Peyer's patch (tissue), 4 donors: ENCODE data around the gene INKA1. TPM values are rescaled to one million over a fixed set of nuclear protein-coding genes. Genes with fewer than 3 reads are reported as not detected.

Source experiments
- DNase-seq, 3 donors: peaks; one replicate each; pipeline ENCODE4 v3.0.0-alpha.2; 2017 to 2019
- H3K27ac ChIP-seq, 4 donors: fragments of 200-600 bp; sonication (generic); one replicate each; pipeline ENCODE4 v1.5.1; 2016 to 2019
- H3K27me3 ChIP-seq, 2 donors: fragments of 200-600 bp; sonication (generic); one replicate each; pipeline ENCODE4 v1.5.1; 2019
- H3K36me3 ChIP-seq, 3 donors: fragments of 200-600 bp; sonication (generic); one replicate each; pipeline ENCODE4 v1.5.1; 2016 to 2019
- H3K4me1 ChIP-seq, 4 donors: fragments of 200-600 bp; sonication (generic); one replicate each; pipeline ENCODE4 v1.5.1; 2016 to 2019
- H3K4me3 ChIP-seq, 4 donors: fragments of 200-600 bp; sonication (generic); 1 replicate in 3 of 4; 2 replicates in 1 of 4; pipeline ENCODE4 v1.5.1; 2016 to 2019; ENCODE audit warnings: mild to moderate bottlenecking in 1 of 4
- H3K9me3 ChIP-seq, 4 donors: fragments of 200-600 bp; sonication (generic); one replicate each; pipeline ENCODE4 v1.5.1; 2016 to 2019; ENCODE audit warnings: mild to moderate bottlenecking in 1 of 4
- POLR2A ChIP-seq, 2 donors: fragments of 450-650 bp; IDR thresholded peaks; one replicate each; pipeline ENCODE4 v1.5.1; 2017; ENCODE audit warnings: antibody characterized with exemption in 2 of 2, mild to moderate bottlenecking in 2 of 2, moderate library complexity in 2 of 2
- total RNA-seq, 4 donors: library from RNA; depleted of rRNA; stranded (reverse); fragments of >200 nt; gene quantifications; one replicate each; pipeline ENCODE4 v1.1.0, GENCODE V29; 2016
- TF ChIP-seq, protein P1 (sequence below), 6 experiments: fragments of 450-650 bp in 4 of 6; fragments of 200-600 bp in 2 of 6; sonication (generic) in 1 of 6; IDR thresholded peaks; one replicate each; pipeline ENCODE4 v1.5.1; 2017 to 2019; ENCODE audit warnings: antibody characterized with exemption in 6 of 6, mild to moderate bottlenecking in 3 of 6, moderate library complexity in 1 of 6

Gene INKA1
- total RNA-seq, 4 donors from 2014 or later = 1.9 to 22.3 TPM; not detected in 2

DNA sequence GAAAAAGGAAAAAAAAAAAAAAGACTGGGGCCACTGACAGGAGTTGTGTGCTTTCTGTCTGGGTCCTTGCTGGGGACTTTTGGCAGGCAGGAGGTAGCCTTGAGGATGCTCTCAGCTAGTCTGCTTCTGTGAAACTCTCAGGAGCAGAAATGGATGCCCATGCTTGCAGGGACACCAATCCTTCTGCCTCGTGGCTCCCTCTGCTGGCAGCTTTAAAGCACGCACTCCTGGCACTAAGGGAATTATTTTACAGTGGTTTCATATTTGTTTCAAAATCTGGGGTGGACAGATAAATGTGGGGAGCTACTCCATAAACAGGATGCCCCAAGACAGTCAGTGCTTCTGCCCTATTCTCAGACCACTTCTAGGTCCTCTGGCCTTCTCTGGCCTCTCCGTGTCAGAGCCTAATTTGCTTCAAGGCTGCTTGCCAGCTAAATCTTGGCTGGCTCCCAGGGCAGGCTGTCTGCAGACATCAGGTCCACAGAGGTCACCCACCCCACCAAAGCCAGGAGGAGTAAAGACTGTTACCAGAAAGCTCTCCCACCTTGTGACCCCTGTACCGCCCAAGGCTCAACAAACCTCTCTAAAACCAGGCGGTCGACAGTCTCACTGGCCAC lies 36.2 kb downstream of the INKA1 start:
- H3K27ac ChIP-seq = peak overlapping the region in 1 of 4 donors; percentile 28

DNA sequence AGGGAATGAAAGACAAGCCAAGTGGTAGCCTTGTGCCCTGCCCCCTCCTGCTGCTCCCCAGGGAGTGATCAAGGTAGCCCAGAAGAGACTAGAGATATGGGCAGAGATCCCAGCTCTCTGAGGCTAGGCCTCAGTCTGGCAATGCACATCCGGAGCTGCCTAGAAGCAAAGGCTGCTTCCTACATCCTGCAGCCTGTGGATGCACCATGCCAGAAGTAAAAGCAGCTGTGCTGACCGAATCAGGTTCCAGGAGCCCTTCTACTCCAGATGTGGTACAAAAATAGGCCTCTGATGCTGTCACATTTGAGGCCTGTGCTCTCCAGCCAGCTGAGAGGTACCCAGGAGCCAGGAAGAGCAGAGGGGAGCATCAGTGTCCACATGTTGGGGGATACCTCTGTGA lies 37.3 kb downstream of the INKA1 start:
- Histone ChIP-seq H3K27me3 (no peaks in the 10 kb centered on the region), H3K4me1 (peaks cover 0 to 5% (median 0%) of the 10 kb centered on the region in 4 donors), H3K4me3 (no peak overlapping the region), H3K36me3 (no peaks in the 10 kb centered on the region), H3K27ac (no peak overlapping the region), H3K9me3 (no peaks in the 10 kb centered on the region)
- no peak for DNase-seq
- TF ChIP-seq, protein P1, sequence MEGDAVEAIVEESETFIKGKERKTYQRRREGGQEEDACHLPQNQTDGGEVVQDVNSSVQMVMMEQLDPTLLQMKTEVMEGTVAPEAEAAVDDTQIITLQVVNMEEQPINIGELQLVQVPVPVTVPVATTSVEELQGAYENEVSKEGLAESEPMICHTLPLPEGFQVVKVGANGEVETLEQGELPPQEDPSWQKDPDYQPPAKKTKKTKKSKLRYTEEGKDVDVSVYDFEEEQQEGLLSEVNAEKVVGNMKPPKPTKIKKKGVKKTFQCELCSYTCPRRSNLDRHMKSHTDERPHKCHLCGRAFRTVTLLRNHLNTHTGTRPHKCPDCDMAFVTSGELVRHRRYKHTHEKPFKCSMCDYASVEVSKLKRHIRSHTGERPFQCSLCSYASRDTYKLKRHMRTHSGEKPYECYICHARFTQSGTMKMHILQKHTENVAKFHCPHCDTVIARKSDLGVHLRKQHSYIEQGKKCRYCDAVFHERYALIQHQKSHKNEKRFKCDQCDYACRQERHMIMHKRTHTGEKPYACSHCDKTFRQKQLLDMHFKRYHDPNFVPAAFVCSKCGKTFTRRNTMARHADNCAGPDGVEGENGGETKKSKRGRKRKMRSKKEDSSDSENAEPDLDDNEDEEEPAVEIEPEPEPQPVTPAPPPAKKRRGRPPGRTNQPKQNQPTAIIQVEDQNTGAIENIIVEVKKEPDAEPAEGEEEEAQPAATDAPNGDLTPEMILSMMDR (IDR thresholded peaks at IDR 0.05) = no peak
- TF ChIP-seq POLR2A (IDR thresholded peaks at IDR 0.05) = no peak

More for the DNA sequence above, 36.2 kb downstream of the INKA1 start:
- Histone ChIP-seq H3K4me1 (peaks cover 0 to 5% (median 0%) of the 10 kb centered on the region in 4 donors), H3K27me3 (no peaks in the 10 kb centered on the region), H3K36me3 (no peaks in the 10 kb centered on the region), H3K4me3 (no peak overlapping the region), H3K9me3 (no peaks in the 10 kb centered on the region)
- DNase-seq = peak; percentile 82 to 95 (median 87)
- TF ChIP-seq POLR2A (IDR thresholded peaks at IDR 0.05) = no peak
- TF ChIP-seq, protein P1 (IDR thresholded peaks at IDR 0.05) = peak; percentile 88 to 95 (median 90)

DNA sequence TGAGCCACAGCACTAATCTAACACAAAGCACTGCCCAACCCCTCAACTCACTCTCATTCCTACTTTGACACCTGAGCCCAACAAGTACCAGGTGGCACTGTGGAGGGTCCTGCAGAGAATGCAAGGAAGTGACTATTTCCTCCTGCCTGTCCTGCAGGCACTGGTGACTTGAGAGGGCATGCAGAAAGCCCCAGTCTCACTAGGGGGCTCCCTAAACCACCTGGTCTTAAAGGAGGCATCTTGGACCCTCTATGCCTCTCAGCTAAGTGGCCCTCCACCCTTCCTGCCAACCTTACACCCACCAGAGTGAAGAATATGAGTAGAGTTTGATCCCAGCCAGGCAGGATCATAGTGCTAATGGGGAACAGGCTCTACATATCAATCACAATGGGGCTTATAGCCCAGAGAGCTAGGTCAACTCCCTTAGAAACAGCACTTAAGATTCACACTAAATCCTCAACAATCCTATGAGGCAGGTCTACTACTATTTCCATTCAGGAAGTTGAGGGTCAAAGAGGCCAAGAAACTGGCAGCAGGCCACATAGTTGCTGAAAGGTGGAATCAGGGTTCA lies 38.1 kb downstream of the INKA1 start:
- H3K36me3 ChIP-seq = no peaks in the 10 kb centered on the region
- TF ChIP-seq POLR2A (IDR thresholded peaks at IDR 0.05) = no peak
- TF ChIP-seq, protein P1 (IDR thresholded peaks at IDR 0.05) = peak in 4 of 6 experiments; percentile 8 to 20 (median 18)
- H3K27me3 ChIP-seq = no peaks in the 10 kb centered on the region
- H3K9me3 ChIP-seq = no peaks in the 10 kb centered on the region
- H3K27ac ChIP-seq = no peak overlapping the region
- DNase-seq = peak in 1 of 3 donors; percentile 55
- H3K4me1 ChIP-seq = peaks cover 0 to 8% (median 0%) of the 10 kb centered on the region in 4 donors
- no peak overlapping the region for H3K4me3 ChIP-seq

DNA sequence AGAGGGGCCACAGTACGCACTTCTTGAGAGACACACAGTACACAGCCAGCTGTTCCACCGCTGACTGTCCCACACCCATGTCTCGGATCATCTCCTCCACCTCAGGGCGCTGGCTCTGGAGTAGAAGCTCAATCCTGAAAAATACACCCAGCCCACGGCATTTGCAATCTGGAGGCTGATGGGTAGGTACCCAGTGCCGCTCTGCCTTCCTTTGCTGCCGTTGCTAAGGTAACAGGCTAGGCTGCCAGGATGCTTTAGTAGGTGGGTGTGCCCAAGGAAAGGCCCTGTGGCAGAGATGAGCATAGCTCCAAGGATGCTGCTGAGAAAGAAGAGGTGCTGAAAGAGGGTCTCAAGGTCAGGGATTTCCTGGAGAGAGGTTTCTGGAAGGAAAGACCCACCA lies 38.7 kb downstream of the INKA1 start:
- no peak for DNase-seq
- no peak overlapping the region for H3K27ac ChIP-seq

DNA sequence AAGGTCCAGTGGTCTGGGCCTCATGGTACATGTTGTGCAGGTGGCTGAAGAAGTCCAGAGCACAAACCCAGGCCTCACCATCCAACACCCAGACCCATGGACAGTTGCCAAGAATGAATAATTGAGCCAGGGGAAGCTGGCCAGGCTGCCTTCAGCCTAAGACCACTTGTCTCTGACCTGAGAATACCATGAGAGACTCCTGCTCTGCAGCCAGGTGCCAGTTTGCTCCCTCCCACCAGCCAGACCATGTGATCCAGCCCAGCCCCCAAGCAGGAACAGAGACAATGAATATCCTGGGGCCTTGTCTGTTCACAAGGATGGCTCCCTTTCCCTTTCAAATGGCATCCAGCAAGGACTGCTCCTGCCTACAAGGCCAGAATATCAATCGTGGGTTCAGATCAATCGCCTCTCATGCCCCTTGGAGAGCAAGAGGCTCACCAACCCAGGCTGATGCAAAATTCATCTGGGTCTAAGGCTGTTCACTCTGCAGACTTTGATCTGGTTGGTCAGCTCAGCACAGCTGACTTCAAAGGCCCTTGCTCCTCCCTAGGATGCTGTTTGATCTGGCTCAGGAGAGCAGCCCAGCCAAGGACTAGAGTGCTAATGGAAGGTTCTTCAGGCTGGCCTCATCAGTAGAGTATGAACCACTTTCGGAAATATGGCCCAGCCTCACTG lies 39.9 kb downstream of the INKA1 start:
- no peak for DNase-seq
- Histone ChIP-seq H3K27ac (no peak overlapping the region), H3K27me3 (no peaks in the 10 kb centered on the region), H3K36me3 (no peaks in the 10 kb centered on the region), H3K4me1 (peaks cover 0 to 10% (median 0%) of the 10 kb centered on the region in 4 donors), H3K4me3 (no peak overlapping the region), H3K9me3 (no peaks in the 10 kb centered on the region)
- no peak for TF ChIP-seq POLR2A (IDR thresholded peaks at IDR 0.05)
- TF ChIP-seq, protein P1 (IDR thresholded peaks at IDR 0.05) = no peak

More for the DNA sequence above, 38.7 kb downstream of the INKA1 start:
- Histone ChIP-seq H3K4me3 (no peak overlapping the region), H3K36me3 (no peaks in the 10 kb centered on the region), H3K9me3 (no peaks in the 10 kb centered on the region), H3K4me1 (peaks cover 0 to 10% (median 0%) of the 10 kb centered on the region in 4 donors), H3K27me3 (no peaks in the 10 kb centered on the region)
- TF ChIP-seq POLR2A (IDR thresholded peaks at IDR 0.05) = no peak
- TF ChIP-seq, protein P1 (IDR thresholded peaks at IDR 0.05) = no peak
